B cell (primary cell): ENCODE data around the gene ZNF586. TPM values are rescaled to one million over a fixed set of nuclear protein-coding genes. Genes with fewer than 3 reads are reported as not detected.

Experiments used
- ATAC-seq: fragments of 200-7000 bp; cut with Tn5 transposase; one replicate; pipeline ENCODE4 v1.10.0; 2021; ENCODE audit warnings: low read depth, mild to moderate bottlenecking, moderate number of reproducible peaks, moderate library complexity
- CTCF ChIA-PET: fragments of 350-600 bp; sonication (Branson Sonifier 250); formaldehyde crosslinking; loops from one replicate; lab custom pipeline; 2021; ENCODE audit warnings: antibody characterized with exemption, inconsistent platforms; lab: Charles Lee
- POLR2A ChIA-PET: fragments of 350-600 bp; sonication (Branson Sonifier 250); formaldehyde crosslinking; loops from one replicate; lab custom pipeline; 2021; ENCODE audit warnings: antibody characterized with exemption; lab: Charles Lee
- DNase-seq: peaks from one replicate; pipeline ENCODE4 v3.0.0; 2013
- H2AFZ ChIP-seq: 2 replicates; pipeline ENCODE4 v1.6.1; 2012; ENCODE audit warnings: mild to moderate bottlenecking, low read depth, low read length; ENCODE audit not compliant: insufficient read depth, poor library complexity, severe bottlenecking
- H3K27ac ChIP-seq, 2 donors: 1 replicate in 1 of 2; 2 replicates in 1 of 2; pipeline ENCODE4 v1.5.1; 2012 to 2013; ENCODE audit warnings: low read length in 2 of 2, mild to moderate bottlenecking in 2 of 2, moderate library complexity in 1 of 2
- H3K27me3 ChIP-seq, 4 experiments: fragments of 200-600 bp in 1 of 4; sonication (generic) in 1 of 4; replicated peaks in 1 of 4; 1 replicate in 2 of 4; 2 replicates in 2 of 4; pipeline versions ENCODE4 v1.6.1 to v1.7.0; 2013 to 2016; ENCODE audit warnings: low read length in 3 of 4, mild to moderate bottlenecking in 2 of 4, mixed read lengths in 1 of 4, moderate library complexity in 1 of 4; ENCODE audit not compliant: insufficient read depth in 4 of 4, control insufficient read depth in 3 of 4; ENCODE audit errors: control extremely low read depth in 1 of 4
- H3K36me3 ChIP-seq, 2 experiments: replicated peaks in 1 of 2; 1 replicate in 1 of 2; 2 replicates in 1 of 2; pipeline versions ENCODE4 v1.6.1 to v1.7.1; 2013; ENCODE audit warnings: low read length in 1 of 2; ENCODE audit not compliant: insufficient read depth in 2 of 2, control insufficient read depth in 1 of 2; ENCODE audit errors: control extremely low read depth in 1 of 2, extremely low read depth in 1 of 2
- H3K4me1 ChIP-seq, 2 donors: fragments of 200-600 bp in 1 of 2; sonication (generic) in 1 of 2; 1 replicate in 1 of 2; 2 replicates in 1 of 2; pipeline versions ENCODE4 v1.5.1 to v1.6.1; 2013 to 2017; ENCODE audit warnings: low read length in 2 of 2; ENCODE audit not compliant: control insufficient read depth in 2 of 2, insufficient read depth in 2 of 2
- H3K4me2 ChIP-seq: replicated peaks from 2 replicates; pipeline ENCODE3; 2012; ENCODE audit warnings: mild to moderate bottlenecking, low read depth, low read length; ENCODE audit not compliant: poor library complexity, severe bottlenecking
- H3K4me3 ChIP-seq, 5 experiments: fragments of 200-600 bp in 1 of 5; sonication (generic) in 1 of 5; 1 replicate in 3 of 5; 2 replicates in 2 of 5; pipeline versions ENCODE4 v1.5.1 to v1.7.0; 2011 to 2016; ENCODE audit warnings: low read length in 4 of 5, mild to moderate bottlenecking in 4 of 5, low read depth in 2 of 5, control low read depth in 1 of 5, moderate library complexity in 1 of 5; ENCODE audit not compliant: insufficient read depth in 1 of 5; ENCODE audit errors: control extremely low read depth in 1 of 5, extremely low read depth in 1 of 5
- H3K79me2 ChIP-seq: fragments of 200-600 bp; sonication (generic); one replicate; pipeline ENCODE4 v1.6.0; 2016; ENCODE audit warnings: low read length; ENCODE audit not compliant: control insufficient read depth, insufficient read depth
- H3K9ac ChIP-seq: fragments of 200-600 bp; sonication (generic); 2 replicates; pipeline ENCODE4 v1.6.1; 2017; ENCODE audit warnings: mild to moderate bottlenecking, low read length, moderate library complexity
- H3K9me3 ChIP-seq, 3 donors: one replicate each; pipeline versions ENCODE4 v1.6.1 to v1.7.1; 2013; ENCODE audit warnings: low read length in 2 of 3; ENCODE audit not compliant: control insufficient read depth in 2 of 3, insufficient read depth in 1 of 3; ENCODE audit errors: control extremely low read depth in 1 of 3
- H4K20me1 ChIP-seq: 2 replicates; pipeline ENCODE4 v1.6.0; 2012; ENCODE audit warnings: mild to moderate bottlenecking, low read length; ENCODE audit not compliant: insufficient read depth, control insufficient read depth, poor library complexity, severe bottlenecking
- H3K27ac Mint-ChIP-seq: one replicate; pipeline ENCODE4 v1.8.0; 2021; ENCODE audit warnings: mixed read lengths
- H3K27me3 Mint-ChIP-seq: one replicate; pipeline ENCODE4 v1.8.0; 2021; ENCODE audit warnings: mixed read lengths
- H3K4me1 Mint-ChIP-seq: one replicate; pipeline ENCODE4 v1.8.0; 2021; ENCODE audit warnings: mixed read lengths
- H3K4me3 Mint-ChIP-seq: one replicate; pipeline ENCODE4 v1.8.0; 2021; ENCODE audit warnings: mixed read lengths
- H3K9me3 Mint-ChIP-seq: one replicate; pipeline ENCODE4 v1.8.0; 2022; ENCODE audit warnings: mixed read lengths; ENCODE audit not compliant: insufficient read depth
- CTCF ChIP-seq: fragments of 200-600 bp; IDR thresholded peaks from one replicate; pipeline ENCODE4 v1.8.0; 2022; ENCODE audit warnings: antibody characterized with exemption, mild to moderate bottlenecking
- EZH2 ChIP-seq: IDR thresholded peaks from 2 replicates; pipeline ENCODE4 v1.6.1; 2012; ENCODE audit warnings: borderline replicate concordance, low read depth, mild to moderate bottlenecking, moderate library complexity, low read length; ENCODE audit not compliant: insufficient read depth, poor library complexity, severe bottlenecking
- WGBS: methylation state at CpG from one replicate; pipeline ENCODE4 v1.1.5; 2013; ENCODE audit warnings: missing lambda C conversion rate; ENCODE audit not compliant: insufficient coverage; 5-methylcytosine and 5-hydroxymethylcytosine counted together
- intact Hi-C: fragments of 100-400 bp; cut with micrococcal nuclease; formaldehyde crosslinking; loops from one replicate; pipeline ENCODE4 v1.10.0; 2022
- polyA plus RNA-seq: library from polyadenylated mRNA; depleted of rRNA; stranded (reverse); fragments of >200 nt; gene quantifications from 2 replicates; pipeline ENCODE4 v1.2.3, GENCODE V29; 2012
- total RNA-seq, 2 donors: library from RNA; stranded (reverse); fragments of 120-200 nt in 1 of 2; gene quantifications; 1 replicate in 1 of 2; 2 replicates in 1 of 2; pipeline versions ENCODE4 v1.2.3 to v1.2.4, GENCODE V29; 2013 to 2022

Gene ZNF586
- total and polyA plus RNA-seq, 2 donors (not counting 1 experiment from before 2014, with no cell fraction given) = 18.0 to 48.0 TPM

GRCh38 chr19:57748029-57748428 is 21.4 kb upstream of the ZNF586 start:
- TF ChIP-seq EZH2 (no peak), CTCF (no peak)
- no peak overlapping the region for H3K27ac ChIP-seq
- H3K9me3 Mint-ChIP-seq = peaks cover 15% of the 10 kb centered on the region
- no peaks in the 10 kb centered on the region for H3K27me3 ChIP-seq
- H3K4me3 Mint-ChIP-seq = peak overlapping the region; percentile 91
- peak overlapping the region; percentile 10 for H3K27ac Mint-ChIP-seq
- peaks cover 42% of the 10 kb centered on the region for H3K4me1 Mint-ChIP-seq
- ATAC-seq = no peak
- peaks cover 7 to 43% of the 10 kb centered on the region in 2 experiments for H3K36me3 ChIP-seq
- CTCF ChIA-PET = no interaction called here
- no peak for DNase-seq
- H3K9me3 ChIP-seq = peaks cover 1 to 21% (median 10%) of the 10 kb centered on the region in 3 donors
- H3K27me3 Mint-ChIP-seq = no peaks in the 10 kb centered on the region
- POLR2A ChIA-PET = no interaction called here
- H3K4me1 ChIP-seq = peaks cover 15 to 19% of the 10 kb centered on the region in 2 donors
- intact Hi-C loops = loop anchor here (5.0 to 10.0 kb wide), 3 partner anchors 99 to 139 kb away; partner anchors contain the start of genes ZNF211, ZNF587 and ZNF814
- peak overlapping the region; percentile 91 for H3K9ac ChIP-seq
- H3K79me2 ChIP-seq = peaks cover 50% of the 10 kb centered on the region
- peak overlapping the region; percentile 89 for H3K4me2 ChIP-seq
- H3K4me3 ChIP-seq = peak overlapping the region in 4 of 5 experiments; percentile 68 to 92 (median 74)
- 94% methylated on average over 2 of the region's 3 CpGs for WGBS
- H4K20me1 ChIP-seq = no peaks in the 10 kb centered on the region
- H2AFZ ChIP-seq = no peak overlapping the region

- intact Hi-C loops = no loop called here
- Histone ChIP-seq H3K79me2 (peaks cover 41% of the 10 kb centered on the region), H3K4me1 (no peaks in the 10 kb centered on the region), H2AFZ (no peak overlapping the region), H3K36me3 (peaks cover 11 to 94% of the 10 kb centered on the region in 2 experiments), H3K27me3 (no peaks in the 10 kb centered on the region), H4K20me1 (no peaks in the 10 kb centered on the region), H3K9ac (no peak overlapping the region), H3K4me2 (no peak overlapping the region), H3K27ac (no peak overlapping the region), H3K4me3 (no peak overlapping the region), H3K9me3 (peaks cover 1 to 27% (median 22%) of the 10 kb centered on the region in 3 donors)
- ChIA-PET POLR2A (no interaction called here), CTCF (no interaction called here)
- Mint-ChIP-seq H3K27ac (no peak overlapping the region), H3K9me3 (peaks cover 23% of the 10 kb centered on the region), H3K27me3 (no peaks in the 10 kb centered on the region), H3K4me3 (no peak overlapping the region), H3K4me1 (peaks cover 19% of the 10 kb centered on the region)
- no peak for TF ChIP-seq CTCF
- TF ChIP-seq EZH2 = no peak
- DNase-seq (no peak), ATAC-seq (no peak)
- 98% methylated on average over 8 of the region's 10 CpGs for WGBS
Observed at GRCh38 chr19:57754091-57754673, 15.3 kb upstream of the ZNF586 start.
